ENCODE measurements around the gene TMEM117.
"Not testable (repeated sequence)": the region's sequence is repeated elsewhere in the genome, so short reads cannot be mapped to it uniquely, and the experiment has no call there.

The TMEM117 gene

DNA sequence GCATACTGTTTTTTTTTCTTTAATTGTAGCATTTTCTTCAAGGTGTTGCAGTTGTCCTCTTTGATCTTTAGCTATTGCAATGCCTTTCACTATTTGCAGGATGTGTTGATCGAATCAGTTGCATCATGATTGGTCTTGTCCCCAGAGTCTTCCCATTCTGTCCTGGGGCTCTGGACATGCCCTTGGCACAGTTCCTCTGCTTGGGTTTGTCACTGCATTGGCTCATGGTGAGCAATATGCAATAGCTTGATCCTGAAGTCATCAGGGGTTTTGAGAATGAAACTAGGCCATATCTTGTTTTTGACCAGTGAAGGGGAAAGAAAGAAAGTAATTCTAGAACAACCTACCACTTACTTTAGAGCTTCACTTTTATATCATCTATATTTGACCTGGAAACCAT is 281.5 kb downstream of the TMEM117 start:
- no peak for DNase-seq

DNA sequence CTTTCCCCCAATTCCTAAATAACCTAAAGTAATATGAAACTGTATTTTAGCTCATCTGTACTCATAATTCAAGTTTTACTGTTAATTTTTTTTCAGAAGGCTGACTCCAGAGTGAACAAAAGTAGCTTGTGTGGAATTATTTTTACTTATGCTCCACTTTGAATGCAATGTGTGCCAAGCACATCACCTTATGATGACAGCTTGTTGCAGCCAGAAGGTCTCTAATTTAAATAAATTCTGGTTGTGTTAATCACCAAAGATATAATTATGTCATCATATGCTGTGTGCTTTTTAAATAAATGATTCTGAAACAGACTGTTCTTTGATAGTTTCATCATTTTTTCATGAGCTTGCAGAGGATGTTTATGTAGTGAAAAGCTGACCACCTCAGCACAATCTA is 283.1 kb downstream of the TMEM117 start:
- no peak for DNase-seq

DNA sequence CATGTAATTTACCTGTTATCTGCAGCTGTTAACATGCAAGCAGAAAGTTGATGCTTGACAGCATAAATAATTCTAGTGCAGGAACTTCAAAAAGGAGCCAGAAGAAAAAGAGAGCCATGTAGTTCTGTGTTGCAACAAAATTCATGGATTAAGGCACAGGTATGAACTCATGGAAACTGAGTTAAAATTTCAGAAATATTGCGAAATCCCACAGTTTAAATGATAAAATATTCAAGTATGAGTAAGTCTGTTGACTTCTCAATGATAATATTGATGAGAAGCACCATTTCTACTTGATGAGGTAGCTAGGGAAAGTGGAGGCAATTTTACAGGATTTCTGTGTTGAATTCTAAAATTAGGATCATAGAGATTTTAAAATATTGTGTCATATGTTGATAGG is 290.9 kb downstream of the TMEM117 start:
- no peak for DNase-seq

DNA sequence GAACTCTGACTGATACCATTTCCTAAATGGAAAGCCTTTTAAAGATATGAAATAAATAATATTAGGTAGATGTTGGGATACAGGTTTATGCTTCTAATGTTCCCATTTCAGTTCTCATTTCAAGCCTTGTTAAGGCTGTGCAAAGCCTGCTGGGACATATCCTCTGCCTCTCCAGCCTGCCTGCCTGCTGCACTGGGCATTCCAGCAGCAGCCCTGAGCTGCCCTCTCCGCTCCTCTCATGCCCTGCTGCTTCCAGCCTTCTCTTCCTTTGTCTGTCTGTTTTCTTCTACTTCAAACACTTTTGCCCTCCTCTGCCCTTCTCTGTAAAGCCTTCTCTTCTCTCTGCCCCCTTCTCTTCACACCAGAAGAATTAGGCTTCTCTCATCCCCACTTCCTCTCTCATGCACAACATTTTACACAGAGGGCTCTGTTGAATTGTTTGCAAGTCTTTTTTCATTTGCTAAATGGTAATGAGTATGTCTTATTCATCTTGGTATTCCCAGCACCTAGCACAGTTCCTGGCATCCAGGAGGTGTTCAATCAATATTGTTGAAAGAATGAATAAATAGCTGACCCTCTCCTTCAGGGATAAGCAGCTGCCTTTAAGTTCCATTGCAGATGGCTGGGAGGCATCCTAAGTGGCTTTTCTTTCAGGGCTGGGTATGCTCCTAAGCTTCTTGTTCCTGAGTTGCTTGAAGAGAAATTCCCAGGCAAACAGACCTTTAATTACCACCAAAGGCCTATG is 292.3 kb downstream of the TMEM117 start:
- no peak for DNase-seq

DNA sequence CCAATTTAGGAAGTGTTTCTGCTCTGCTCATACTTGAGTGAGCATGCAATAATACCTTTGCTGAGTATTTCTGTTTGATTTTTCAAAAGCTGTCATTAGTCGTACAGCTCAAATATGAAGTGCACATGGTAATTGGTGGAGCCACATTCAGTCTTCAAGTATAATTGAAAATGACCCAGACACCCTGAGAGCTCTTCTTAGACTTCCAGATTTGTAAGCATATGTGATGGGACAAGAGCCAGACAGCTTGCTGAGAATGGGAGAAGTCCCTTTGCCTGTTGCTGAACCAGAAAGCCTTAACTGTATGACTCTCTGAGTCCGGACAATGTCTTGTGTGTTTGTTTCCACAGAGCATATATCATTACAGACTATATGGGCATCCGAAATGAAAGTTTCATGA is 307.3 kb downstream of the TMEM117 start:
- DNase-seq: no peak

DNA sequence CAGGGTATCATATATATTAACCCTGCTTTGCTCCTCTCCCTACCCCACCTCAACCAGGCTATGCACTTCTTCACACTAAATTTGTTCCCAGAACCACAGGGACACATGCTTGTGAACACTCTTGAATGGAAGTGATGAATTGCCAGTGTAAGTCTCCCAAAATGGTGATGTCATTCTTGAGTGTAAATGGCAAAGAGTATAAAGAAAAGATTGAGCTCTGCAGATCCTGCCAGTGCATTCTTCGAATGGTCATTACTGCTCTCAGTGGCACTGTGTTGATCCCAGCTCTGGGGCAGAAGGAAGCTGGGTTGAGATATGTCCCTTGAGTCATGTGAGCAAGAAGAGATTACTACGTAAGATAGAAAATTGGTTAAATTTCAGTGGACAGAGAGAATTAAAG is 313.1 kb downstream of the TMEM117 start:
- no peak for DNase-seq

DNA sequence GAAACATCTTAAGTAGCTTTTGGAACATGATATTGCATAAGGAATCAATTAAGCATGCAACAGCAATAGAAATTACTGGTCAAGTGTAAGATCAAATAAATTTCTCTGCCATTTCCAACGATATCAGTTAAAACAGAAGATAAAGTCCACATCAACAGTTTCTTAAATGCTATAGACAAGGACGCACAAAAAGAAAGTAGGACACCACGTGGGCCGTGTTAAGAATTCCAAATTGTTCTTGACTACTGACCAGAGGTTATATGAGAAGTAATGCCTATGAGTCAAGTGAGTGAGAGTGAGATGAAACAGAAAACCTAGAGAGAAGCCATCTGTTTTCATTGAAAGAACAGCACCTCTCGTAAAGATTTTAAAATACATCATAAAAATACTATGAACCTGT is 318.2 kb downstream of the TMEM117 start:
- peak; percentile 12 for DNase-seq

DNA sequence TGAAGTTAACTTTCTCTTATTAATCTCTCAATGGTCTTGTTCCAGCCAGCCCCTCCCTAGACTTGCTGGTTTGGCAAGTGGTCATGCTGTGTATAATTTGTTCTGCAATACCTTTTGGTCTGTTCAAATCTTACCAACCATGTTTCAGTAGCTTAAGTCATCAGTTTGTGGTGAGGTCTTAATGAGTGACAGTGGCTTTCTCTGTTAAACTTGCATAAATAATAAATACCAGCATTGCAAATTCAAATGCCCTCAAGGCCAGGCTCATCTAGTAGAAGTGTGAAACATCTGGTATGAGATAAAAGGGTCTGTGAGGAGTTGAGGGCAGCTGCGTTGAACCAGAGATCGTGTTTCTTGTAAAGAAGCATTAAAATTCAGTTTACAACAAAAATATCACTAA is 319.5 kb downstream of the TMEM117 start:
- DNase-seq: no peak

DNA sequence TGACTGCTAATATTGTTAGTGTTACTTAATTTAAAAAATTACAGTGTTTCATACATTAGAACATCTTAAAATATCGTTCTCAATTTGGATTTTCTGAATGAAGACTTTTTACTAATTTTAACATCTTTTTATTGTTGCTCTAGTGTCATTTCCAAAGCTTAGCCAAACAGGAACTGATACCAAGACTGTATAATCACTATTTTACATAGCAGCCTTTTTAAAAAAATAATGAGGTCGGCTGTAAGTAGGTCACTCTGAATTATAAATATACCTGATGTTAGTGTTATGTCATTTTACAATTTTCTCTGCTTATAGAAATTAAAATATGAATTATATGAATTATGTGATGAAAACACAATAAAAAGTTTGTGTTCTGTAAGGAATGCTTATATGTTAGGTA is 321.5 kb downstream of the TMEM117 start:
- DNase-seq: no peak

DNA sequence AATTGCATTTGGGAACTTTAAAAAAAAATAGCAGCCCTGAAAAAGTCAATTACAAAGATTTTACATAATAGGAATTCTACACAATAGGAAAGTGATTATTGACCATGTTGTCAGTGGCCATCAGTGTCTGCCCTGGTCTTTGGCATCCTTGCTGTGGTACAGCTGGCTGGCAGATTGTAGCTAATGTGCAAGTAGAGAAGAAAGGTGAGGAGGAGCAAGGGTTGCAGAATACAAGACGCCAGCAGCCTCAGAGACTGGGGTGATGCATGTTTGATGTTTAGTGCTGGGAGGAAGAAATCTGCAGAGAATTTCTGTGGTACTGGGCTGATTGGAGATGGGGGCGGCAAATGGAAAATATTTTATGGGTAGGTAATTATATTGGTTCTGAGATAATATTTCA is 322.9 kb downstream of the TMEM117 start:
- no peak for DNase-seq

DNA sequence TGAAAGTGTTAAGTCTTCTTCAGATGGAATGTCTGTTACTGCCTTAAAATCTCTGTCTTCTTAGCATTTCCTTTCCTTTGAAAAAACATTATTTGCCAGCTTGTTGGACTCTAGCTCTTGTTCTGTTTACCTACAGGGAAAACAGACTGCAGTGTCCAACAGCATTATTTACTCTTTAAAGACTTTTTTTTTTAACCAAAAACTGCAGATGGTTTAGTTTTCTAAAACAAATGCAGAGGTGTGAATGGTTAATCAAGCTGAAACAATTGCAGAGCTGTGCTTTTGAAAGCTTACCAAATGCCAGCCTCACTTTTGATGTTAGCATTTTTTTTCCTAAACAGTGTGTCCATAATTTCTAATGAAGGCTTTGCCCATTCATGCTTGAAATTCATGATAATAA is 323.3 kb downstream of the TMEM117 start:
- no peak for DNase-seq

DNA sequence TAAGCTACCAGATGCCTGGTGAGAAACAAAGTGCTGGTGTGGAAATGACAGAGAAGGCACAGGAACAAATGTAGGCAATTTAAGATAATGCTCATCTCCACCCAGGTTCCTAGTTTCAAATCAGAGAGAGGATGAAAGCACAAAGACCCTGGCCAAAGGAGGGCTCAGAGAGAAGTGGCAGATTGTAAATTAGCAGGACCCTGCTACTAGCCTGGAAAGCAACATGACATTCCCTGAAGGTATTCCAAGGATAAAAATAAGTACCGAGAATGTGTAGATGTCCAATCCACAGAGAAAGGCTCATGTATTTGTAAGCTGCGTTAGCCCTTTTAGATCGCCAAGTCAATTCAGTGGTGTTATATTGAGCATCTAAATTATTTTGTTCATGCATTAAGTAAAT is 324.0 kb downstream of the TMEM117 start:
- DNase-seq: no peak

DNA sequence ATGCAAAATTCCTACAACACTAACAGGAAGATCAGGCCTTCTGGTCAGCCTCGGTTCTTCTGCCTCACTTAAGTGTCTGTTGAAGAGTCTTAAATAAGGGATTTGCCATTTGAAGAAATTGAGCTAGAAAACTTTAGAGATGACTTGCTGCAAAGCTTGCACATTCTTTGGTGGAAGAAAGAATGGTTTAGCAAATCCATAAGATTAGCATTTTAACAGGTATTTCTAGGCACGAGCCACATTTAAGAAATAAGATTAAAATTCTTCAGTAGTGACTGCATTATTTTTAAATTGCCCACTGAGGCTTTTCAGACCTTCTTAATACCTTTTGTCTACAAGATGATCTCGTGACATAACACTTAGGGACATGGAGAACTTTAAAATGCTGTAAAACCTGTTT is 327.1 kb downstream of the TMEM117 start:
- DNase-seq: no peak

DNA sequence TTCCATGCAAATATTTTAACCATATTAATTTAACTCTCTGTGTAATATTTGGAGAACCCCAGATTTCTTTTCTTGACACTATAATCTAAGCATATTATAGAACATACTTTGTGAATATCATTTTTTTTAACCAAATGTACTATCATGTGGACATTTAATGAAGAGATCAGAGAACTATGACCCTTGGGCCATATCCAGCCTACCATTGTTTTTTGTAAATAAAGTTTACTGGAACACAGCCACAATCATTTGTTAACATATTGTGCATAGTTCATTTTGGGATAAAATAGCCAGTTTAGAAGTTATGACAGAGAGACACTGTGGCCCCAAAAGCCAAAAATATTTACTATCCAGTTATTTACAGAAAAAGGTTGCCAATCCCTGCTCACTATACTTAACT is 338.2 kb downstream of the TMEM117 start:
- DNase-seq: no peak

DNA sequence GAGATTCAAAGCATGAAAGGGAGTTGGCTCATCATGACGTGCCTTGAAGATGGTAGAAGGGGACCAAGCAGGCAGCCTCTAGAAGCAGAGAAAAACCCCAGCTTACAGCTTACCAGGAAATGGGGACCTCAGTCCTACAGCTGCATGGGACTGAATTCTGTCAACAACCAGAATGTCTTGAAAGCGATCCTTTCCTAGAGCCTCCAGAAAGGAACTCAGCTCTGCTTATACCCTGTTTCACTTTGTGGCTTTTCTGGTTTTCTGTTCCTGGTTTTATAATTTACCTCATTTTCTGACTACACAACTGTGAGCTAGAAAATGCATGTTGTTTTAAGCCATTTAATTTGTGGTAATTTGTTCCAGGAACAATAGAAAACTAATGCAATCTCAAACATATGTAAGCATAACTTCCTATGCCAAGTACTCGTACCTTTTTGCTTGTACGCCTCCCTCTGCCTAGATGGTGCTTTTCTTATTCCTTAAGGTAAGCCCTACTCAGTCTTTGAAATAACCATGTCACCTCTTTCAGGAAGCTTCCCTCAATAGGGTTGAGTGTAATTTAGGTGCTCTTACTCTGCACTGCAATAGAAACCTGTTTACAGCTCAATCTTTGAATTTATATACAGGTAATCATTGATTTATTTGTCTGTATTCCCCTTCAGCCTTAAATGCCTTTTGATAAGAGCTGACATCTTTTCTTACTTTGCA is 348.8 kb downstream of the TMEM117 start:
- no peak for DNase-seq

DNA sequence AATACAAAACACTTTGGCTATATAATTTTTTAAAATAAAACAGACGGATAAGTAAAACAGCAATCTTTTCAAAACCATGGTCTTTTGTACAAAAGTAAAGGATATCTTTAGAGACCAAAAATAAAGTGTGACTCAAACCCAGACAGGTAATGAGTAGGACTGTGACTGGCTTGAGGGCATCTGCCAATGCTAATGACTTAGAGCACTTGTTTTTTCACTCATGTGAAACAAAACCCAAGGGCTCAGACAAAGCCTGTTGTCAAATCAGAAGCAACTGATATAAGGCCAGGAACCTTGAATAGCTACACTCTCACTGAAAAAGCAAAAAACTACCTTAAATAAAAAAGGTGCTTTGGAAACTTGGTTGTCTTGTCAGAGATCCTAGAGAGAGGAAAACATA is 357.4 kb downstream of the TMEM117 start:
- DNase-seq: no peak

DNA sequence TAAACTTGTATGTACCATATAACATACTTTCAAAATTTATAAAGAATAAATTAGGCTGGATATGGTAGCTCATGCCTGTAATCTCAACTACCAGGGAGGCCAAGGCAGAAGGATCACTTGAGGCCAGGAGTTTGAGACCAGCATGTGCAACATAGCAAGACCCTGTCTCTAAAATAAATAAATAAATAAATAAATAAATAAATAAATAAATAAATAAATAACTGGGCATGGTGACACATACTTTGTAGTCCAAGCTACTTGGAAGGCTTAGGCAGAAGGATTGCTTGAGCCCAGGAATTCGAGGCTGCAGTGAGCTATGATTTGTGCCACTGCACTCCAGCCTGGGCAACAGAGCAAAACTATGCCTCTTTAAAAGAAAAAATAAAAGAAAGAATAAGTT is 359.8 kb downstream of the TMEM117 start:
- DNase-seq: not testable (repeated sequence)

DNA sequence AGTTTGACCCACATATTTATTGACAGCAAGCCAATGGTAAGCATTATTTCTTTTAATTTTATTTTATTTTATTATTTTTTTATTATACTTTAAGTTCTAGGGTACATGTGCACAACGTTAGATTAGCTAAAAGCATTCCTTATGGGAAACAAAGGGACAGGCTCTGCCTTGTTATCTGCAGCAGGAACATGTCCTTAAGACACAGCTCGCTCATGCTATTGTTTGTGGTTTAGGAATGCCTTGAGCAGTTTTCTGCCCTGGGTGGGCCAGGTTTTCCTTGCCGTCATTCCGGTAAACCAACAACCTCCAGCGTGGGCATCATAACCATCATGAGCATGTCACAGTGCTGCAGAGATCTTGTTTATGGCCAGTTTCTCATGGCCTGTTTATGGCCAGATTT is 370.2 kb downstream of the TMEM117 start:
- no peak for DNase-seq

DNA sequence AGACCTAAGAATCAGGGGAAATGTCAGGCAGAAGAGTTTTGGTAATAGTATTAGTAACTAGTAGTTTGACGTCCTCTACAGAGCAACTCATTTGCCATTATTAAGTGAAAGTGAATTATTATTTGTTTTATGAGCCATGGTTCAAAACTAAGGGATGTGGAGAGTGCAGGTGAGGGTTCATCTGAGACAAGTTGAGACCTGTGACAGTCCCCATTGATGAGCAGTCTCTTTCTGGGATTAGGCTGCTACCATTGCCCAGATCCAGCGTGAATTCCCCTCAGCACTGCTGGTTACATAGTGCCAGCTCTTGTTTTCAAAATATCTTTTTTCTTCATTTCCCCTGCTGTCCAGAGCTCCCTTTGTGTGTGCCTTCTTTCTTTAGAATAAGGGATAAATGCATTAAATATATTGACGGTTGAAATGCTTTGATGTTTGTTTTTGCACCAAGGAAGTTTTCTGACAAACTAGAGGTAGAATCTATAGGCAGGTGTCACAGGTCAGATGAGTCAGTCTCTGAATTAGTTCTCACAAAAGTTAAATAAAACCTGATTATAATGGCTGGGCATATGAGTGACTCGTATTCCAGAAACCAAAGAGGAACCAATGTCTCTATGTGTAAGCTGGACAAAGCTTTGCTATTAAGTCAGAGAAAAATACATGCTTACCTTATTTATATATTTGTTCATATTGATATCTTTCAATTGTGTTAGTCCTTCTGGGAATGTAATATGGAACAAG is 381.4 kb downstream of the TMEM117 start:
- DNase-seq: no peak

DNA sequence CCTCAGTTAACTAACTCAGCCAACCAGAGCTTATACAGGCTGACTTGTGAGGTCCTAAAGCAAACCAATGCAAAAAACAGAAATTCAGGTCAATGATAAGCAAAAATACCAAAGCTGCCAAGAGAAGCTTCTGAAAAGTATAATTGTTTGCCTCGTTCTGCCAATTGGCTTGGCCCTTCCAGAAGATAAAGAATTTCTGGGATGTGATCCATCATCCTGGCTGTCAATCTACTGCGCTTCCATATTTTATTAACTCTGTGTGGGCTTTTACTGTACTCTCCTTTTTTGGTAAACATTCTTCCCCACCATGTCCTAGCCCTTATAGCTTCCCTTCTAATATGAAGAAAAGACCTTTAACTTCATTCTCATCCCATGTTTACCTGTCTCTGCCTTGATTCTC is 387.9 kb downstream of the TMEM117 start:
- DNase-seq: no peak

DNA sequence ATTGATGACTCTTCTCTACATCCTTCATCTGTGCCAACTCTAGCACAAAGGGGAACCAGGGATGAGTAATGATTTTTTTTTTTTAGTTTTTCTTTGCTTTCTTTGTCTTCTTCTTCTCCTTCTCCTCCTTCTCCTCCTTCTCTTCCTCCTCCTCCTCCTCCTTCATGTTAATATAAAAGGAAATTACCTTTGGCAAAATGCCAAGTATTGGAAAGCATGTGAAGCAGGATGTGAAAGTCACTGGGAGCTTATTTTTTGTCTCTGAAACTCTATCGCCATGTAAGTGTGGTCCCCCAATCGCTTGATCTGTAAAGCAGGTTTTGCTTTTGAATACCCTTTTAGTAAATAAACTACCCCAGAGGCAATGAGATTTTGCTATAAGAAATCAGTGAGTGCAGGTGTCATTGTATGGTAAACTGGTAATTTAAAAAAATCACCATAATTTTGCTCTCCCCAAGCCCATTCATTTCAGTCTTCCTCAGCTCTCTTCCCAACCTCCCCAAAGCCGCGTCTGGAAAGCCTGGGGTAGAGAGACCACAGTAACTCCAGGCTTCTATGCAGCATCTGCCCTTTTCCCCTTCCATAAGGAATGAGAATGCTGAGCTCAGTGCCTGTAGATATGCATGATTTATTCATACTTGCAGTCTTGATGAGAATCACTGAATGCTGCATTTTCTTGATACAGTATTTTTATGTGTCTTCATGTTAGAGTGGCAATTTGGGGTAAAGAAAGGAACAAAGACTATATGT is 388.7 kb downstream of the TMEM117 start:
- DNase-seq: no peak

DNA sequence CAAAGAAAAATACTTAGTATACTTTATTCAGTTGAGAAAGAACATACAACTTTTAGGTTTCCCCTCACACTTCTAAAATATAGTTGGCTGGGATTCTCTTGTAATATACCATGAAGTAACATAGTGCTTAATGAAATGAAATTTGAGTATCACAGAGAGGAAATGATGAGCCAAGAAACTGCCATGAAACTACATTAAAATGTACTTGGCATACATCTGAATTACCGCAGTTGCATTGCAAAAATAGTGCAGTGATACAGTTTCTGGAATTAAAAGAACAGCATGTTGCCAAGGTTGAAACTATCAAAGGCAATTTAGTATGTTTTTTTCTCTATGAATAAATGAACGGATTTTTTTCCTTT is 389.2 kb downstream of the TMEM117 start:
- no peak for DNase-seq

DNA sequence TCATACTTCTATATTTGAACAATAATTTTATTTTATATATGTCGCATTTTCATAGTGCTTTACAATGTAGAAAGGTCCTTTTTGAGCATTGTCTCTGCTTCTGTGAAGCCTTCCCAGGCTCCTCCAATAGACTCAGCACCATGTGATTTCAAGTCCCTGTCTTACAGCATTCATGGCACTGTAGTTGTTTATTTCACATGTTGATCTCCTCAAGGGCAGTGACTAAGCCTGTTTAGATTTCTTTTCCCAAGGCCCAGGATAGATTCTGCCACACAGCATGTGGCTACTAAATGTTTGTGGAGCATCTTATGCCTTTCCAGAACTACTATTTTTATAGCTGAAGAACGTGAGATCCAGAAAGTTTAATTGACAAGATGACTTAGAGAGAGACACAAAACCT is 391.7 kb downstream of the TMEM117 start:
- DNase-seq: no peak

DNA sequence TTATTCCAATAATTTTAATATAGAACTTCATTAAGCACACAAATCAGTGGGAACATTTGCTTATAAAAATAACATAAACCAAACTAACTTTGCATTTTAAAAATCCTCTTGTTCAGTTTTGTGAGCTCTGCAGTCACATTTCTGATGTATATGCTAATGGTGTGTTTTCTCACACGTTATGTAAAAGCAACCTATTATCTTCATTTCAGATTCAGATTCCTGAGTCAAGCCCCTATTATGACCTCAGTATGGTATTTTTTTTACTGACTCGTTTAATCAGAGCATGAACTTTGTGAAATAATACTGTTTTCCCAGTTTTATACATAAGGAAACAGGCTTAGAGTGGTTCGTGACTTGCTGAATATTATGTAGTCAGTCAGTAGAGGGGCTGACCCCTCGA is 394.0 kb downstream of the TMEM117 start:
- no peak for DNase-seq

All from fibroblast of upper back skin (primary cell).